Activated CD4-positive, alpha-beta T cell treated with anti-CD3 and anti-CD28 coated beads, Interleukin-2, Interleukin-4, amounts not matched to agents 100 ng/mL and 50 ng/mL, durations not matched to agents 16 hours and 8 hours (primary cell): ENCODE results near the gene MAFF.
A peak's percentile ranks its signal among the peaks of the same experiment; 100 is the strongest.
"Not testable (repeated sequence)": the region's sequence is repeated elsewhere in the genome, so short reads cannot be mapped to it uniquely, and the experiment has no call there.

ENCODE experiments used
- DNase-seq: peaks from one replicate; pipeline ENCODE4 v3.0.0-alpha.2; 2020; ENCODE audit warnings: low spot score

The MAFF gene

DNA sequence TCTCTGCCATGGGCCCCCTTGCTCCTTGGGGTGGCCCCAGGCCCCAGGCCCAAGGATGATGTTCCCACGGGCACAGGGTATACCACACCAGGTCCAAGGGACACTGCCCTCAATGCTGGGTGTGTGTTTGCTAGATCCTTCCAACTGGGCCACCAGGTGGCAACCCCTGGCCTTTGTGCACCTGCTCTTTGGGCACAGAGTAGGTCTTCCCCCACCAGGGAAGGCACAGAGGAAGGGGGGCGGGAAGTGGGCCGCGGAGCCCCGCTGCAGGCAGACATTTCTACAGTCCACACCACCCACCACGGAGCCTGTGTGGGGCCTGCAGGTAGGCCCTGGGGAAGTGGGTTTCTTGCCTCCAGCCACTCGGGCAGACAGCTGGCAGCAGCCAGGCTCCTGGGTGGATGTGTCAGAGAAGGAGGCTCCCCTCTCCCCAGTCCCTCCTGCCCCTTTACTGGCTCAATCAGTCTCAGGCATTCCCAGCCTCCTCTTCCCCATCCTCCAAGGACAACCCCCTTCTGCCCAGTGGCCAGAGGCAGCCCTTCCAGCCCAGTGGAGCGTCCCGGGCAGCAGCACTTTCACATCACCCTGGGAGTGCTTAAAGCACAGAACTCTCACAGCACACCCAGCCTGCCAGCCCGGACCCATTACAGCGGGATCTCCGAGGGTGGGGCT is 21.6 kb downstream of the MAFF start:
- no peak for DNase-seq

DNA sequence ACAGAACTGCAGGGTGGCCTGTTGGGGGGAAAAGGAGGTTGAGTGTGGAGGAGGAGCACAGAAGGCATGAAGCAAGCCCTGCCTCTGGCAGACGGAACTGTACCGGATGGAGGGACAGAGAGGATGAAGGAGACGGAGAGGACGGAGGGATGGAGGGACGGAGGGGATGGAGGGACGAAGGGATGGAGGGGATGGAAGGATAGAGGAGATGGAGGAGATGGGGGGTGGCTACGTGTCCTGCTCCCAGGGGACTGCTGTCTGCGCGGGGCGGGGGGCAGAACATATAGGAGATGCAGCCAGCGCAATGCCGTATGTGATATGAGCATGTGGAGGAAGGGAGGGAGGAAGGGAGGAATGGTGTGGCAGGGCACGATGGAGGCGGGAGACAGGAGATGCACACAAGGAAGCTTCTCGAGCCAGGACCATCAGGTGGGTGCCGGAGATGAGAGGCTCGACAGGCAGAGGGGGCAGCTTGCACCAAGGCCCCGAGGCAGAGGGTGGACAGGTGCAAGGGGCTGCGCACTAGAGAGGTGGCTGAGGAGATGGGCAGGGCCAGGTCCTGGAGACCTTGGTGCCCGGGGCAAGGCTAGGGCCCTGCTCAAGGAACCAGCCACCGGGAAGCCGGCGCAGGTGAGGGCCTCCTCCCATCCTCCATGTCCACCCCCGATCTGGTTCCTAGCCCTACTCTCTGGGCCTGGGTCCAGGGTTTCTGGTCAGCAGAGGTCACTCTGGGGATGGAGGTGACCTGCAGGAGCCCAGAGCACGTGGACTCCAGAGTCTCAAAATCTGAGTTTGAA is 25.3 kb downstream of the MAFF start:
- DNase-seq, result no peak

- DNase-seq, result no peak
Measured at GRCh38 chr22:38228326-38228872, 26.6 kb downstream of the MAFF start.

GRCh38 chr22:38228873-38229740 is 27.3 kb downstream of the MAFF start:
- DNase-seq, result no peak

DNA sequence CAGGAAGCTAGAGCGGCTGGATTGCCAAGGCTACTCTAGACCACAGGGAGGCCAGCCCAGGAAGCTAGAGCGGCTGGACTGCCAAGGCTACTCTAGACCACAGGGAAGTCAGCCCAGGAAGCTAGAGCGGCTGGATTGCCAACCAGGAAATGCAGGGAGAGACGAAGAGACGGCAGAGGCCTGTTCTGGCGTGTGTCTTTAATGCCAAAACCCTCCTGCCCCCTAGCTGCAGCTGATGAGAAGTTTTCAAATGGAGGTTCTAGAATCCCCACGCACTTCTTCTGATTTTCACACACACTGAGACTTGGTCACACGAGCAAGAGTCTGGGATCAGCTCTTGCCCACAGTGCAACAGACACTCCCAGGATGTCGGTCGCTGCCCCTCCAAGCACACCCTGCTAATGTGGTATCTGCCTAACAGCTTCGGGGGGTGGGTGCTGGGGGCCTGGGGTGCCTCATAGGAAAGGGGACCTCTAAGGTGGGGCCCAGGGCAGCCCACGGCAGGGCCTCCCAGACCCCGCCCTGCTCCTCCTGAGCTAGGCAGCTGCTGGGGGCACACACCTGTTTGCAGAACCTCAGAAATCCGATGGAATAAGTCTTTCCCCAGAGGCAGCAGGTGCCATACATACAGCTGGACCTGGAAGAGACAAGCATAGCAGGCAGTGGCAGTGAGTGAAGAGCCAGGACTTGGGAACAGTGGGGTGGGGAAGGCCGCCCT is 28.5 kb downstream of the MAFF start:
- peak; percentile 35 for DNase-seq

GRCh38 chr22:38230916-38231315 is 29.1 kb downstream of the MAFF start:
- DNase-seq, result no peak

GRCh38 chr22:38232196-38232595 is 30.4 kb downstream of the MAFF start:
- DNase-seq, result no peak

DNA sequence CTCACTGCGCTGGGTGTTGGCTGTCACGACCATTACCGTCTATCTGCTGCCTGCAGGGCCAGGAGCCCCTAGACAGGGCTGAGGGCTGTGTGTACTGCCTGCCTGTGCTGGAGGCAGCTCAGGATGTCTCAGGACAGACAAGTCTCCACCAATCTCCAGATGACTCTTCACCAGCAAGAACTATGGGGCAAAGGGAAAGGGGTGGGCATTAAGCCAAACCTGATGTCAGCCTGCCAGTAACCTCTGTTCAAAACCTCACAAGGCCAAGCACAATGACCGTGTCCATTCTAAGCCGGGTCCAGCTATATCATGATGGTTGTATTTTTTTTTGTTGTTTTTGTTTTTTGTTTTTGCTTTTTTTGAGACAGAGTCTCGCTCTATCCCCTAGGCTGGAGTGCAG is 31.6 kb downstream of the MAFF start:
- DNase-seq, result no peak

DNA sequence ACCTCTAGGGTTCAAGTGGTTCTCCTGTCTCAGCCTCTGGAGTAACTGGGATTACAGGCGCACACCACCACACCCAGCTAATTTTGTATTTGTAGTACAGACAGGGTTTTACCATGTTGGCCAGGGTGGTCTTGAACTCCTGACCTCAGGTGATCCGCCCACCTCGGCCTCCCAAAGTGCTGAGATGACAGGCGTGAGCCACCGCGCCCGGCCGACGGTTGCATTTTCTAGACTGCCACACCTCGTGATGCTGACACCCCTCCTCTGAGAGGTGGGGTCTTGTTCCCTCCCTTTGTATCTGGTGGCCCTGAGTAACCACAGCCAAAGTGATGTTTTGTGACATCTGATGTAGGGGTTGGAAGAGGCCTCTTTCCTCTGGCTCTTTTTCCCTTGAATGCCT is 32.1 kb downstream of the MAFF start:
- not testable (repeated sequence) for DNase-seq

- no peak for DNase-seq
Measured at GRCh38 chr22:38235240-38235850, 33.6 kb downstream of the MAFF start.

GRCh38 chr22:38236786-38237185 is 35.0 kb downstream of the MAFF start:
- DNase-seq, result no peak

DNA sequence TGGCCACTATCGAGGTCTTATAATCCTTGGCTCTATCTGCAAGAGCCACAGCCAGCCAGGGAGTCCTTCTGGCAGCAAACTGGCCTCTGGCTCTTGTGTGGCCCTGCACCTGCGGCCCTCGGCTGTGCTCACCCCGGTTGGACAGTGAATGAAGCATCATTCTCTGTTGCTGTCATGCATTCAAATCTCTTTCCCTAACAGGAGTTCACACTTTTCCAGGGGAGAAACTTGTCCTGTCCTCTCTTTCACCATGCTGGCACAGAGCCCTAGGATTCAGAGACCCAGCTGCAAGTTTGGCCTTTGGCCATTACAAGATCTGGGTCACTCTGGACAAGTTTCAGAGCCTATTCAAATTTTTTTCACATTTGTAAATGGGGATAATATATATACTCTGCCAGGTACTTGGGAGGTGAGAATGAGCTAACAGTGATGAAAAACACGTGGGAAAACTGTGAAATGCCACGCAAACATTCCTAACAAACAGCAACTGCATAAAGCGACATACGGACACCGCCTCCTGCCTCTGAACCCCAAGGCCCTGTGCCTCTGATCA is 36.8 kb downstream of the MAFF start:
- no peak for DNase-seq

- no peak for DNase-seq
Measured at GRCh38 chr22:38239101-38239761, 37.4 kb downstream of the MAFF start.

DNA sequence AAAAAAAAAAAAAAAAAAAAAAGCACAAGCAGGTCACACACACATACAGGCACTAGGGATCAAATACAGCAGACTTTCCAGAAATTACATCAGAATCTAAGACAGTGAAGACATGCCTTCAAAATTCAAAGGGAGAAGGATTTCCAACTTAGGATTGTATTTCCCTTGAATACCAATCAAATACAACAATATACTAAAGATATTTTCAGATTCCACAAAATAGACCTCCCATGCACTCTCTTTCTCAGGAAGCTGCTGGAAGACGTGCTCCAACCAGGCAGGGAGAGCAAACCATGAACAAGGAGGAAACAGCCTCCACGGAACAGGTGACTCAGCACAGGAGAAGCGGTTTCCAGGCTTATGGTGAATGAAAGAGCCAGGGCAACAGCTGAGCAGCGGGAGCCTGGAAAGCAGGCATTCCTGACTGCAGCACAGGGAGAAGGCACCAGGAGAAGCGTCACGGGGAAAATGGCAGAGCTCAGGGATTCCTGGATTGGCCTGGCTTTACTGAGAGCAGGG is 39.0 kb downstream of the MAFF start:
- DNase-seq, result no peak

GRCh38 chr22:38243007-38243765 is 41.4 kb downstream of the MAFF start:
- no peak for DNase-seq

DNA sequence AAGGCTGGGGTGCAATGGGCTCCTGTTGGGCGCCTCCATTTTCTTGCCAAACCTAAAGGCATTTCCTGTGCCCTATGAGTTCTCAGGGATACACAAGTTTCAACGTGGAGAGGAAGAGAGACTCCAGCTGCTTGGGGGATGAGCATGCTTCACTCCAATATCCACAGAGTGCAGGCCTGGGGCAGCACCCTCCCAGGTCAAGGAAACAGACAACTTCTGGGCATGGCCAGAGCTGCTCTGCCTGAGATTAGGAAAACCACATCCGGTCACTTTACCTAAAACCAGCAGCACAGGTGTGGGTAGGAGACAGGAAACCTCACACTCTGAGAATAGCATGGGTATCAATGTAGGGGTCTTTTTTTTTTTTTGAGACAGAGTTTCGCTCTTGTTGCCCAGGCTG is 42.3 kb downstream of the MAFF start:
- no peak for DNase-seq

- no peak for DNase-seq
Measured at GRCh38 chr22:38246046-38246658, 44.4 kb downstream of the MAFF start.

DNA sequence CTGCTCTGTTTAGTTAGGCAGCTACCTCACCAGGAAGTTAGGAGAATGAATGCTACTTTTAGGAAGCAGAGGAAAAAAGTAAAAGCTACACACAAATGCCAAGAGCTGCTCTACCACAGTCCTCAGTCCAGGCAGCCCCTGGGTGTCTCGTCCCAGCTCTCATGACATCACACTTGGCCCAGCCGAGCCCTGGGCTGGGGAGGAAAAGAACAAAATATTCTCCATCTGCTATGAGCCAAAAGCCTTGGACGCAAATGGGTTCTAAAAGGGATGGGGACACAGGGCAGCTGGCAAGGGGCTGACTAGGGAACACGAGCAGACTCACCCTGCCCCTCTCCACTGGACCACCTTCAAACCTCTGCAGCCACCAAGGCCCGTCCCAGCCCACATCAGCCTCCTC is 44.9 kb downstream of the MAFF start:
- no peak for DNase-seq

DNA sequence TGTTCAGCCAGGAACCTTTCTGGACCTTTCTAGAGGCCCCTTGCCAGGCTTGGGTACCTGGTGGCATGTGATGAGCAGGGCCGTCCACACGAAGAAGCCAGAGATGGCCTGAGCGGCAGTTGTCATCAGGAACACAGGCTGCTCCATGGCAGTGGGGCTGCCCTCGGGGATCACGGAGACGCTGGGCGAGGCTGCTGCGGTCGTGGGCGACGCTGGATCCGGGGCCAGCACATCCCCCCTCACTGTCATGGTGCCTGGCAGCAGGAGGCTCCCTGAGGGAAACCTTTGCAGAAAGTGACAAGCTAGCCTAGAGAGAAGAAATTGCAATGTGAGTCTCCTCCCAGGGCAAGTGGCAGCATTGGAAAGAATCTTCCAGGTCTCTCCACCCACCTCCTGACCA is 45.9 kb downstream of the MAFF start:
- no peak for DNase-seq
